ENCODE results near the gene IL36B.

- TF ChIP-seq, protein P1, sequence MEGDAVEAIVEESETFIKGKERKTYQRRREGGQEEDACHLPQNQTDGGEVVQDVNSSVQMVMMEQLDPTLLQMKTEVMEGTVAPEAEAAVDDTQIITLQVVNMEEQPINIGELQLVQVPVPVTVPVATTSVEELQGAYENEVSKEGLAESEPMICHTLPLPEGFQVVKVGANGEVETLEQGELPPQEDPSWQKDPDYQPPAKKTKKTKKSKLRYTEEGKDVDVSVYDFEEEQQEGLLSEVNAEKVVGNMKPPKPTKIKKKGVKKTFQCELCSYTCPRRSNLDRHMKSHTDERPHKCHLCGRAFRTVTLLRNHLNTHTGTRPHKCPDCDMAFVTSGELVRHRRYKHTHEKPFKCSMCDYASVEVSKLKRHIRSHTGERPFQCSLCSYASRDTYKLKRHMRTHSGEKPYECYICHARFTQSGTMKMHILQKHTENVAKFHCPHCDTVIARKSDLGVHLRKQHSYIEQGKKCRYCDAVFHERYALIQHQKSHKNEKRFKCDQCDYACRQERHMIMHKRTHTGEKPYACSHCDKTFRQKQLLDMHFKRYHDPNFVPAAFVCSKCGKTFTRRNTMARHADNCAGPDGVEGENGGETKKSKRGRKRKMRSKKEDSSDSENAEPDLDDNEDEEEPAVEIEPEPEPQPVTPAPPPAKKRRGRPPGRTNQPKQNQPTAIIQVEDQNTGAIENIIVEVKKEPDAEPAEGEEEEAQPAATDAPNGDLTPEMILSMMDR (IDR thresholded peaks at IDR 0.05 in 8 of 11, conservative IDR thresholded peaks at IDR 0.05 in 3 of 11) = no peak
- no peak for TF ChIP-seq POLR2AphosphoS5 (IDR thresholded peaks at IDR 0.05)
Measured at GRCh38 chr2:113070606-113070975, 17.9 kb upstream of the IL36B start.

All from spleen (tissue), 7 donors.